GM13977 (cell line): ENCODE measurements around the gene HOXA1.

ENCODE experiments used
- DNase-seq: peaks from one replicate; pipeline ENCODE4 v3.0.0; 2012; ENCODE audit warnings: low spot score
- CTCF ChIP-seq: IDR thresholded peaks from 2 replicates; pipeline ENCODE4 v1.5.1; 2012; ENCODE audit warnings: mild to moderate bottlenecking, control low read depth; ENCODE audit not compliant: insufficient read depth; ENCODE audit errors: extremely low read depth, missing control alignments
- in situ Hi-C: fragments of 300-500 bp; cut with MboI; formaldehyde crosslinking; loops from one replicate; pipeline ENCODE4 v1.12.0; 2022; ENCODE audit warnings: low sequenced_read_pairs, low pct_unique_long_range_greater_than_20kb, mixed read lengths, inconsistent platforms; ENCODE audit not compliant: unreplicated experiment

Gene HOXA1

GRCh38 chr7:27105301-27106031 lies 9.7 kb upstream of the HOXA1 start:
- in situ Hi-C loops = no loop called here
- no peak for DNase-seq

GRCh38 chr7:27104341-27105058 lies 8.7 kb upstream of the HOXA1 start:
- no peak for TF ChIP-seq CTCF
- DNase-seq = no peak
- in situ Hi-C loops = no loop called here

More at GRCh38 chr7:27105301-27106031, 9.7 kb upstream of the HOXA1 start:
- no peak for TF ChIP-seq CTCF

GRCh38 chr7:27103489-27104226 lies 7.9 kb upstream of the HOXA1 start:
- DNase-seq = no peak
- TF ChIP-seq CTCF = no peak
- in situ Hi-C loops = no loop called here

- TF ChIP-seq CTCF = no peak
- DNase-seq = no peak
- in situ Hi-C loops = no loop called here
These were observed 7.0 kb upstream of the HOXA1 start, which contains the start of gene HOXA2 for GRCh38 chr7:27102581-27103442. HOXA2 (minus strand) TSS chr7:27102683; CDS start chr7:27102500, 183 bp downstream.

- in situ Hi-C loops = no loop called here
- no peak for DNase-seq
- no peak for TF ChIP-seq CTCF
These were observed 6.3 kb upstream of the HOXA1 start for GRCh38 chr7:27101957-27102580.
